ENCODE measurements around the gene TAS2R14.

Gene TAS2R14

DNA sequence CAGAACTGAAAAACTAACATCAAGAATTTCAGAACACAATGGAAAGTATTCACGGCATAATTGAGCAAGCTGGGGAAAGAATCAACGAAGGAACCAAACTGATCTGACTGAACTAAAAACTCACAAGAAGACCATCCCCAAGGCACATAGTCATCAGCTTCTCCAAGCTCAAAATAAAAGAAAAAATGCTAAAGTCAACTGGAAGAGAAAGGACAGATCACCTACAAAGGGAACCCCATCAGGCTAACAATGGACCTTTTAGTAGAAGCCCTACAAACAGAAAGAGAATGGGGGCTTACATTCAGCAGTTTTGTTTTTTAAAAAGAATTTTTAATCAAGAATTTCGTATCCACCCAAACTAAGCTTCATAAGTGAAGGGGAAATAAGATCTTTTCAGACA lies 35.9 kb upstream of the TAS2R14 start:
- Histone ChIP-seq H2AFZ (ENCODE audit: low read depth, low read length, severe bottlenecking) (no peak overlapping the region), H3K27ac (ENCODE audit: low read depth, low read length) (no peak overlapping the region), H3K9me3 (ENCODE audit: insufficient read depth, low read length) (no peaks in the 10 kb centered on the region), H3K4me2 (ENCODE audit: low read depth, low read length, poor library complexity, severe bottlenecking) (no peak overlapping the region), H4K20me1 (ENCODE audit: low read depth, low read length) (no peaks in the 10 kb centered on the region), H3K79me2 (ENCODE audit: insufficient read depth, low read length) (no peaks in the 10 kb centered on the region), H3K36me3 (ENCODE audit: low read length) (no peaks in the 10 kb centered on the region), H3K27me3 (ENCODE audit: low read length) (no peaks in the 10 kb centered on the region), H3K9me2 (replicated peaks; ENCODE audit: insufficient read depth, low read length) (no peaks in the 10 kb centered on the region), H3F3A (ENCODE audit: insufficient read depth) (no peaks in the 10 kb centered on the region), H3K4me3 (ENCODE audit: insufficient read depth, low read length, poor library complexity, severe bottlenecking) (no peak overlapping the region), H3K9ac (ENCODE audit: low read length) (no peak overlapping the region)
- TF ChIP-seq EZH2phosphoT487 (conservative IDR thresholded peaks at IDR 0.05; ENCODE audit: low read length) (no peak), CTCF (IDR thresholded peaks at IDR 0.05; ENCODE audit: insufficient read depth, low read length, poor library complexity, severe bottlenecking) (no peak)

GRCh38 chr12:10968765-10969456 lies 29.8 kb upstream of the TAS2R14 start:
- Histone ChIP-seq H3K36me3 (ENCODE audit: low read length) (no peaks in the 10 kb centered on the region), H3F3A (ENCODE audit: insufficient read depth) (no peaks in the 10 kb centered on the region), H3K9me3 (ENCODE audit: insufficient read depth, low read length) (no peaks in the 10 kb centered on the region), H2AFZ (ENCODE audit: low read depth, low read length, severe bottlenecking) (no peak overlapping the region), H4K20me1 (ENCODE audit: low read depth, low read length) (no peaks in the 10 kb centered on the region), H3K9me2 (replicated peaks; ENCODE audit: insufficient read depth, low read length) (no peaks in the 10 kb centered on the region), H3K79me2 (ENCODE audit: insufficient read depth, low read length) (no peaks in the 10 kb centered on the region), H3K9ac (ENCODE audit: low read length) (no peak overlapping the region), H3K4me3 (ENCODE audit: insufficient read depth, low read length, poor library complexity, severe bottlenecking) (no peak overlapping the region), H3K27me3 (ENCODE audit: low read length) (no peaks in the 10 kb centered on the region), H3K4me2 (ENCODE audit: low read depth, low read length, poor library complexity, severe bottlenecking) (no peak overlapping the region), H3K27ac (ENCODE audit: low read depth, low read length) (no peak overlapping the region)
- TF ChIP-seq EZH2phosphoT487 (conservative IDR thresholded peaks at IDR 0.05; ENCODE audit: low read length) = no peak
- TF ChIP-seq CTCF (IDR thresholded peaks at IDR 0.05; ENCODE audit: insufficient read depth, low read length, poor library complexity, severe bottlenecking) = no peak

- Histone ChIP-seq H3K27me3 (ENCODE audit: low read length) (no peaks in the 10 kb centered on the region), H3F3A (ENCODE audit: insufficient read depth) (no peaks in the 10 kb centered on the region), H3K9ac (ENCODE audit: low read length) (no peak overlapping the region), H3K4me3 (ENCODE audit: insufficient read depth, low read length, poor library complexity, severe bottlenecking) (no peak overlapping the region), H3K4me2 (ENCODE audit: low read depth, low read length, poor library complexity, severe bottlenecking) (no peak overlapping the region), H3K9me2 (replicated peaks; ENCODE audit: insufficient read depth, low read length) (no peaks in the 10 kb centered on the region), H3K36me3 (ENCODE audit: low read length) (no peaks in the 10 kb centered on the region), H4K20me1 (ENCODE audit: low read depth, low read length) (no peaks in the 10 kb centered on the region), H3K27ac (ENCODE audit: low read depth, low read length) (no peak overlapping the region), H3K9me3 (ENCODE audit: insufficient read depth, low read length) (no peaks in the 10 kb centered on the region), H3K79me2 (ENCODE audit: insufficient read depth, low read length) (no peaks in the 10 kb centered on the region), H2AFZ (ENCODE audit: low read depth, low read length, severe bottlenecking) (no peak overlapping the region)
- TF ChIP-seq EZH2phosphoT487 (conservative IDR thresholded peaks at IDR 0.05; ENCODE audit: low read length) (no peak), CTCF (IDR thresholded peaks at IDR 0.05; ENCODE audit: insufficient read depth, low read length, poor library complexity, severe bottlenecking) (no peak)
Observed at GRCh38 chr12:10967409-10967808, 28.3 kb upstream of the TAS2R14 start.

Measured in SU-DHL-6 (cell line).